AG10803 (cell line): ENCODE data around the gene TMEM260.

Source experiments
- DNase-seq: peaks from one replicate; pipeline ENCODE4 v3.0.0; 2010; ENCODE audit warnings: low read depth
- H3K4me3 ChIP-seq: 2 replicates; pipeline ENCODE4 v1.5.1; 2011; ENCODE audit warnings: mild to moderate bottlenecking, low read length, control low read depth
- TF ChIP-seq, protein P1 (sequence below): conservative IDR thresholded peaks from 2 replicates; pipeline ENCODE4 v1.5.1; 2011; ENCODE audit warnings: mild to moderate bottlenecking, low read length, control low read depth, inconsistent platforms

TMEM260 gene

DNA sequence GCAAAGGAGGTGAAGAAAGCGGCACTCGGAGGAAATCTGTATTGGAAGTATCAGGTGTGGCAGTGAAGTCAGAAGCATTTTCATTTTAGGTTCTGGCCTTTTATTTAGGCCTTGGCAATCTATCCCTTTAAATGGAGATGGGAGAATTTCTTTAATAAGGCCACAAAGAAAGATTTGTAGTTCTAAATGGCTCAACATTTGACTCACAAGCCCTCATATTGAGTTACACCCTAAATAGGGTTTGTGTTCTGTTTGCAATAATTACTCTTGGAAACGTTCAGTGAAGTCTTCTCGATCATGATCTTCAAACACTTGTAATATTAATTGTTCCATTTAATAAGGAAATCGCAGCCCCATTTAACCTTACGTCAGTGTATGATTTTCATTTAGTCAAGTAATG, 25.3 kb upstream of the TMEM260 start:
- TF ChIP-seq, protein P1, sequence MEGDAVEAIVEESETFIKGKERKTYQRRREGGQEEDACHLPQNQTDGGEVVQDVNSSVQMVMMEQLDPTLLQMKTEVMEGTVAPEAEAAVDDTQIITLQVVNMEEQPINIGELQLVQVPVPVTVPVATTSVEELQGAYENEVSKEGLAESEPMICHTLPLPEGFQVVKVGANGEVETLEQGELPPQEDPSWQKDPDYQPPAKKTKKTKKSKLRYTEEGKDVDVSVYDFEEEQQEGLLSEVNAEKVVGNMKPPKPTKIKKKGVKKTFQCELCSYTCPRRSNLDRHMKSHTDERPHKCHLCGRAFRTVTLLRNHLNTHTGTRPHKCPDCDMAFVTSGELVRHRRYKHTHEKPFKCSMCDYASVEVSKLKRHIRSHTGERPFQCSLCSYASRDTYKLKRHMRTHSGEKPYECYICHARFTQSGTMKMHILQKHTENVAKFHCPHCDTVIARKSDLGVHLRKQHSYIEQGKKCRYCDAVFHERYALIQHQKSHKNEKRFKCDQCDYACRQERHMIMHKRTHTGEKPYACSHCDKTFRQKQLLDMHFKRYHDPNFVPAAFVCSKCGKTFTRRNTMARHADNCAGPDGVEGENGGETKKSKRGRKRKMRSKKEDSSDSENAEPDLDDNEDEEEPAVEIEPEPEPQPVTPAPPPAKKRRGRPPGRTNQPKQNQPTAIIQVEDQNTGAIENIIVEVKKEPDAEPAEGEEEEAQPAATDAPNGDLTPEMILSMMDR: no peak
- DNase-seq: no peak

DNA sequence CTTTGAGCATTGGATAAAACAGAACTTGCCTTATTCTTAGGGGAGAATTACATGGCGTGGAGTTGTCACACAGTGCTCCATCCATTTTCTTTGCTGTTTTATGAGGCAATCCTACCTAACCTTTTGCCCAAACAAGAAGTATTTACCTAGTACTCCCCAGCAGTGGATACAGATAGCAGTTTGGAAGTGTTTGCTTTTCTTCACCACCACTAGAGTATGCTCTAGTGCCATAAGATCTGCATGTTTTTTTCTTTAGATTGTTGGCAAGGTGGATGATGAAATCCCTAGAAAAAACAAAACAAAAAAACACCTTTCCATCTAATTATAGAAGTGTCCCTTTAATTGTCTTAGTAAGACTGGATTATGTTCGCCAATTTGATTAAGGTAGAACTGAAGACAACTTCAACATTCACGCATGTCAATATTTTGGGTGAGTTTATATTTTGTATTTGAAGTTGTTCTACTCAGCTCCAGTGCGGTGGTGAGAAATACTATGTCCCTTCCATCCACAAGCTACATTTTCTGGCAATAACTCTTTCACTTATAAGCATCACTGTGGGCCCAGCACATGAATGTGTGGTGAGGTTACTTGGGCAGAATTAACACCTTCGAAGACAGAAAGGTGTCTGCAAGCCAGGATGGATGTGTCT, 23.6 kb upstream of the TMEM260 start:
- no peak overlapping the region for H3K4me3 ChIP-seq
- TF ChIP-seq, protein P1: peak; percentile 61
- DNase-seq: peak; percentile 41

More for the DNA sequence above, 25.3 kb upstream of the TMEM260 start:
- H3K4me3 ChIP-seq: no peak overlapping the region

DNA sequence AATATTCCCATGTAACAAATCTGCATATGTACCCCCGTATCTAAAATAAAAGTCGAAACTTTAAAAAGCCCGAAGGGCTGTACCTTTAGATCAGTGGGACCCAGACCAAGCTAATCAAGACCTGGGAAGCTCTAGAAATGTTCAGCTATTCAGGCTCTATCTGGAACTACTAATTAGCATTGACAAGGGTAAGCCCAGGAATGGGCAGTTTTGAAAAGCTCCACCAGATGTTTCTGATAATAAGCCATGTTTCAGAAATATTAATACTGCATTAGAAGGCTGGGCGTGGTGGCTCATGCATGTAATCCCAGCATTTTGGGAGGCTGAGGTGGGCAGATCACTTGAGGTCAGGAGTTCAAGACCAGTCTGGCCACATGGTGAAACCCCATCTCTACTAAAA, 20.4 kb upstream of the TMEM260 start:
- no peak for DNase-seq
- TF ChIP-seq, protein P1: no peak
- no peak overlapping the region for H3K4me3 ChIP-seq

DNA sequence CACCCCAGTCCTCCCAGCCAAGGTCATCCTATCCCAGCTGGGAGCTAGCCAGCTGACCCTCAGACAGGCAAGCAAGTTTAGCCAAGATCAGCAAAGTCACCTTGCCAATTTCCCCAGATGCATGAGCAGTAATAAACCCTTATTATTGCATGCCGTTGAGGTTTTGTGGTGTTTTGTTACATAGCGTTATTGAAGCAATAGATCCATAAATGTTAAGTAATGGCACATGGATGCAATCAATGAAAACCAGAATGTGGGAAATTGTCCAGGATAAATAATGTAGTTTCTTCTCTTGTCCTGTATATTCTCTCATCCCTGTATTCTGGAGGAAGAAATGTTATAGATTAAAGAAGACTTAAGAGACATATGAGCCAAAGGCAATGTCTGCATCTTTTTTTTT, 18.0 kb upstream of the TMEM260 start:
- peak; percentile 75 for DNase-seq
- TF ChIP-seq, protein P1: no peak
- no peak overlapping the region for H3K4me3 ChIP-seq

DNA sequence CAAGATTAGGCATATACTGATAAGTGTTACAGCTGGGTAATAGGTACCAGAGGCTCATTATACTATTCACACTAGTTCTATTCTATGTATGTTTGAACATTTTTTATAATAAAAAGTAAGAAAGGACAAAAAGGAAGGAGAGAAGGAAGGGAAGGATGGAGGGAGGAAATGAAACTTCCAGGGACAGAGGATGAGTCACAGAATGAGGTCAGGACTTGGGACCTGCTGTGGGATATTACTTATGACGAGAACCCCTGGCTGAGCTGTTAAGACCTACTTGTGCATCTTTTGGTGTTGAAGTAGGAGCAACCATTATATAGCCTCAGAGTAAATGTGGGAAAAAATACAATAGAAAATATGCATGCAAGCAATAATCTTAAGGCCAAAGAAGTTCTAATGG, 16.7 kb upstream of the TMEM260 start:
- no peak overlapping the region for H3K4me3 ChIP-seq
- no peak for DNase-seq
- TF ChIP-seq, protein P1: no peak

DNA sequence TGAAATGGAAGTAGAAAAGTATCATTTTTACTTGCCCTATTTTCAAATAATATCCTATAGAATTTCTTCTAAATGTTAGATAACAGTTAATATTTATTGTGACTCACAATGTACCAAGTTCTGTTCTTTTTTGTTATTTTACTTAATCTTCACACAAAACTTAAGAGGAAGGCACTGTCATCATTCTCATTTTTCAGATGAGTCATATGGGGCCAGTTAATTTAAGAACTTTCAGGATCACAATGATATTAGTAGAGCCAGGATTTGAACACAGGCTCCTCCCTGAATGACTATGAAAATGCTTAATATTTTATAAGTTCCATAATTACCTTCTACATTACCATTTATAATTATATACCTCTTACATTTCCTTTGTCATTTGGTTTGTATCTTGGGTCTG, 10.4 kb upstream of the TMEM260 start:
- TF ChIP-seq, protein P1: no peak
- H3K4me3 ChIP-seq: no peak overlapping the region
- no peak for DNase-seq

DNA sequence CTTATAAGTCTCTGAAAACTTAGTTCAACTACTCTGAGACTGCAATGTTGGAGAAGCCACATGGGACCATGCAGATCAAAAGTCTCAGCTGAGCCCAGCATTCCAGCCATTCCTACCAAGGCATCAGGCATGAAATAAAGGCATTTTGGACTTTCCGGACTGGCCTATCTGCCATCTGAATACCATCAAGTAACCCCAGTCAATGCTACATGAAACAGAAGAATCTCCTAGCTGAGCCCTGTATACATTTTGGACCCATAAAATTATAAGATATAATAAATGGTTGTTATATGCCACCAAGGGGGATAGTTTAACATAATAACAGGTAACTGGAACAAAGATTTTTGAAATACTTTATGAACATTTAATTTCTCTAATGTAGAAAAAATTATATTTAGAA, 9.3 kb upstream of the TMEM260 start:
- no peak overlapping the region for H3K4me3 ChIP-seq
- TF ChIP-seq, protein P1: no peak
- DNase-seq: no peak
